HCT116 (cell line): Measurements from ENCODE around the gene KIF5A. TPM values are rescaled to one million over a fixed set of nuclear protein-coding genes. Genes with fewer than 3 reads are reported as not detected.

Experiments
- ATAC-seq: fragments of 200-7000 bp; cut with Tn5 transposase; 2 replicates; pipeline ENCODE4 v1.9.1; 2020; ENCODE audit warnings: mild to moderate bottlenecking, moderate library complexity
- BruUV-seq: library from RNA; stranded (reverse); fragments of 400-500 nt; replicated peaks from 2 replicates; lab custom pipeline; 2021; lab: Mats Ljungman, UMichigan
- CTCF ChIA-PET: fragments of 300-600 bp; sonication (Branson Sonifier 250); formaldehyde crosslinking; loops from one replicate; lab custom pipeline; 2021; ENCODE audit warnings: antibody characterized with exemption; lab: Charles Lee
- POLR2A ChIA-PET: fragments of 300-600, 350-600 bp; sonication (Branson Sonifier 250); formaldehyde crosslinking; loops from one replicate; lab custom pipeline; 2021; ENCODE audit warnings: antibody characterized with exemption; lab: Charles Lee
- RAD21 ChIA-PET, 2 experiments: fragments of 300-600 bp; sonication (Branson Sonifier 250); formaldehyde crosslinking; loops; one replicate each; lab custom pipeline; 2023; ENCODE audit warnings: low total read pairs in 2 of 2; ENCODE audit not compliant: uncharacterized antibody in 2 of 2, unreplicated experiment in 2 of 2, low non-redundant PET in 1 of 2; lab: Charles Lee
- DNase-seq: peaks from one replicate; pipeline ENCODE4 v3.0.0-alpha.2; 2010; ENCODE audit warnings: low read depth, low spot score
- H2AFZ ChIP-seq: fragments of 200-600 bp; shearing (Covaris generic), sonication (generic); 2 replicates; pipeline ENCODE4 v1.6.1; 2017; ENCODE audit warnings: low read depth, mixed run types, mixed read lengths, antibody characterized with exemption, low read length; ENCODE audit not compliant: poor library complexity, severe bottlenecking
- H3K27ac ChIP-seq: 2 replicates; pipeline ENCODE4 v1.5.1; 2012; ENCODE audit warnings: low read depth, low read length
- H3K27me3 ChIP-seq: fragments of 200-600 bp; sonication (generic); 2 replicates; pipeline ENCODE4 v1.6.1; 2016; ENCODE audit warnings: mixed run types, low read length, mixed read lengths; ENCODE audit not compliant: insufficient read depth
- H3K36me3 ChIP-seq, 2 experiments: fragments of 200-500 bp in 1 of 2; fragments of 200-600 bp in 1 of 2; sonication (Bioruptor generic) in 1 of 2; sonication (generic) in 1 of 2; 2 replicates each; pipeline versions ENCODE4 v1.5.1 to v1.6.1; 2014 to 2016; ENCODE audit warnings: low read length in 2 of 2, inconsistent platforms in 1 of 2, mixed read lengths in 1 of 2, mixed run types in 1 of 2; ENCODE audit not compliant: insufficient read depth in 2 of 2, control insufficient read depth in 1 of 2
- H3K4me1 ChIP-seq, 2 experiments: fragments of 200-600 bp in 1 of 2; sonication (generic) in 1 of 2; 2 replicates each; pipeline versions ENCODE4 v1.5.1 to v1.6.1; 2012 to 2017; ENCODE audit warnings: low read length in 2 of 2, inconsistent platforms in 1 of 2, mild to moderate bottlenecking in 1 of 2, mixed read lengths in 1 of 2, mixed run types in 1 of 2, moderate library complexity in 1 of 2; ENCODE audit not compliant: insufficient read depth in 2 of 2, control insufficient read depth in 1 of 2
- H3K4me2 ChIP-seq: fragments of 200-600 bp; sonication (generic); 2 replicates; pipeline ENCODE4 v1.6.1; 2017; ENCODE audit warnings: mixed run types, low read length, mixed read lengths
- H3K4me3 ChIP-seq, 2 experiments: fragments of 200-600 bp in 1 of 2; sonication (generic) in 1 of 2; replicated peaks in 1 of 2; 2 replicates each; pipeline ENCODE4 v1.5.1; 2011 to 2016; ENCODE audit warnings: low read length in 2 of 2, control low read depth in 1 of 2, low read depth in 1 of 2, mild to moderate bottlenecking in 1 of 2, mixed read lengths in 1 of 2, mixed run types in 1 of 2
- H3K79me2 ChIP-seq: fragments of 200-600 bp; sonication (generic); 2 replicates; pipeline ENCODE4 v1.6.1; 2017; ENCODE audit warnings: mild to moderate bottlenecking, mixed run types, low read length, moderate library complexity, mixed read lengths; ENCODE audit not compliant: insufficient read depth
- H3K9ac ChIP-seq: fragments of 200-600 bp; sonication (generic); 2 replicates; pipeline ENCODE4 v1.6.1; 2016; ENCODE audit warnings: low read length, mixed read lengths
- H3K9me2 ChIP-seq: fragments of 200-600 bp; sonication (generic), shearing (Covaris generic); 2 replicates; pipeline ENCODE4 v1.6.1; 2017; ENCODE audit warnings: mixed run types, mild to moderate bottlenecking, moderate library complexity; ENCODE audit not compliant: insufficient read depth
- H3K9me3 ChIP-seq, 2 experiments: fragments of 200-500 bp in 1 of 2; fragments of 200-600 bp in 1 of 2; sonication (Bioruptor generic) in 1 of 2; sonication (generic) in 1 of 2; 2 replicates each; pipeline ENCODE4 v1.6.1; 2014 to 2017; ENCODE audit warnings: low read length in 2 of 2, mixed read lengths in 2 of 2, inconsistent platforms in 1 of 2, low read depth in 1 of 2, mild to moderate bottlenecking in 1 of 2, mixed run types in 1 of 2, moderate library complexity in 1 of 2; ENCODE audit not compliant: control insufficient read depth in 1 of 2, insufficient read depth in 1 of 2
- H4K20me1 ChIP-seq: fragments of 200-600 bp; sonication (generic), shearing (Covaris generic); 2 replicates; pipeline ENCODE4 v1.6.1; 2017; ENCODE audit warnings: mixed run types, mild to moderate bottlenecking, moderate library complexity; ENCODE audit not compliant: insufficient read depth
- CBX3 ChIP-seq: IDR thresholded peaks from 2 replicates; pipeline ENCODE4 v1.6.1; 2012; ENCODE audit warnings: low read depth
- CEBPB ChIP-seq: IDR thresholded peaks from 2 replicates; pipeline ENCODE4 v1.6.1; 2012; ENCODE audit warnings: low read depth
- EGR1 ChIP-seq: IDR thresholded peaks from 2 replicates; pipeline ENCODE4 v1.6.1; 2012; ENCODE audit warnings: low read depth
- FOSL1 ChIP-seq: IDR thresholded peaks from 2 replicates; pipeline ENCODE4 v1.6.1; 2012; ENCODE audit warnings: low read depth
- JUND ChIP-seq: IDR thresholded peaks from 2 replicates; pipeline ENCODE4 v1.6.1; 2012
- POLR2A ChIP-seq: IDR thresholded peaks from 2 replicates; pipeline ENCODE4 v1.7.0; 2011; ENCODE audit warnings: borderline replicate concordance; ENCODE audit not compliant: insufficient read depth, insufficient read length; ENCODE audit errors: extremely low read depth
- SIN3A ChIP-seq: IDR thresholded peaks from 2 replicates; pipeline ENCODE4 v1.6.1; 2012; ENCODE audit warnings: low read depth
- SP1 ChIP-seq: IDR thresholded peaks from 2 replicates; pipeline ENCODE4 v1.6.1; 2012; ENCODE audit warnings: low read depth
- YY1 ChIP-seq: IDR thresholded peaks from 2 replicates; pipeline ENCODE4 v1.6.1; 2011; ENCODE audit warnings: low read length, low read depth, moderate library complexity, mild to moderate bottlenecking; ENCODE audit not compliant: insufficient replicate concordance; ENCODE audit errors: extremely low read depth
- ZFX ChIP-seq: fragments of 450-650 bp; IDR thresholded peaks from 2 replicates; pipeline ENCODE4 v1.6.1; 2017
- intact Hi-C: fragments of 100-400 bp; cut with micrococcal nuclease; formaldehyde crosslinking; loops from 2 replicates; pipeline ENCODE4 v1.10.0; 2022
- total RNA-seq: library from RNA; stranded (reverse); gene quantifications from one replicate; pipeline ENCODE4 v1.2.1, GENCODE V29; 2021; ENCODE audit not compliant: unreplicated experiment
- TF ChIP-seq, protein P1 (sequence below): IDR thresholded peaks from 2 replicates; pipeline ENCODE4 v1.6.1; 2012; ENCODE audit warnings: low read depth

KIF5A gene
- total RNA-seq, 1 experiment from 2014 or later, result 5.2 TPM

DNA sequence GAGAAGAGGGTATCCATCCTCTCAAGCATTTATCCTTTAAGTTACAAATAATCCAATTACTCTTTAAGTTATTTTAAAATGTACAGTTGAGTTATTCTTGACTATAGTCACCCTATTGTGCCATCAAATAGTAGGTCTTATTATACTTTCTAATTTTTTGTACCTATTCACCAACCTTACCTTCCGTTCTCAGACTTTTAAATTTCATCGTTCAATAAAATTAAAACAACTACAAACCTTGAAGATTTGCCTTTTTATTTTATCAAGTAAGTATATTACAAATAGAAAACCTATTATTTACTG lies 1.9 kb upstream of the KIF5A start:
- ChIA-PET POLR2A (no interaction called here), CTCF (no interaction called here), RAD21 (no interaction called here)
- H3K79me2 ChIP-seq, result peaks cover 24% of the 10 kb centered on the region
- 0 out of 2 replicates have a peak overlapping the region, but pooled peaks have one; percentile 76 for H3K4me2 ChIP-seq
- BruUV-seq, result no TSS peak
- no peak overlapping the region for H3K9ac ChIP-seq
- no peaks in the 10 kb centered on the region for H3K9me2 ChIP-seq
- TF ChIP-seq POLR2A, result no peak
- TF ChIP-seq SIN3A, result no peak
- no peak for TF ChIP-seq CEBPB
- TF ChIP-seq CBX3, result no peak
- TF ChIP-seq ZFX, result no peak
- TF ChIP-seq, protein P1, sequence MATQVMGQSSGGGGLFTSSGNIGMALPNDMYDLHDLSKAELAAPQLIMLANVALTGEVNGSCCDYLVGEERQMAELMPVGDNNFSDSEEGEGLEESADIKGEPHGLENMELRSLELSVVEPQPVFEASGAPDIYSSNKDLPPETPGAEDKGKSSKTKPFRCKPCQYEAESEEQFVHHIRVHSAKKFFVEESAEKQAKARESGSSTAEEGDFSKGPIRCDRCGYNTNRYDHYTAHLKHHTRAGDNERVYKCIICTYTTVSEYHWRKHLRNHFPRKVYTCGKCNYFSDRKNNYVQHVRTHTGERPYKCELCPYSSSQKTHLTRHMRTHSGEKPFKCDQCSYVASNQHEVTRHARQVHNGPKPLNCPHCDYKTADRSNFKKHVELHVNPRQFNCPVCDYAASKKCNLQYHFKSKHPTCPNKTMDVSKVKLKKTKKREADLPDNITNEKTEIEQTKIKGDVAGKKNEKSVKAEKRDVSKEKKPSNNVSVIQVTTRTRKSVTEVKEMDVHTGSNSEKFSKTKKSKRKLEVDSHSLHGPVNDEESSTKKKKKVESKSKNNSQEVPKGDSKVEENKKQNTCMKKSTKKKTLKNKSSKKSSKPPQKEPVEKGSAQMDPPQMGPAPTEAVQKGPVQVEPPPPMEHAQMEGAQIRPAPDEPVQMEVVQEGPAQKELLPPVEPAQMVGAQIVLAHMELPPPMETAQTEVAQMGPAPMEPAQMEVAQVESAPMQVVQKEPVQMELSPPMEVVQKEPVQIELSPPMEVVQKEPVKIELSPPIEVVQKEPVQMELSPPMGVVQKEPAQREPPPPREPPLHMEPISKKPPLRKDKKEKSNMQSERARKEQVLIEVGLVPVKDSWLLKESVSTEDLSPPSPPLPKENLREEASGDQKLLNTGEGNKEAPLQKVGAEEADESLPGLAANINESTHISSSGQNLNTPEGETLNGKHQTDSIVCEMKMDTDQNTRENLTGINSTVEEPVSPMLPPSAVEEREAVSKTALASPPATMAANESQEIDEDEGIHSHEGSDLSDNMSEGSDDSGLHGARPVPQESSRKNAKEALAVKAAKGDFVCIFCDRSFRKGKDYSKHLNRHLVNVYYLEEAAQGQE, result no peak
- no peak for TF ChIP-seq YY1
- TF ChIP-seq SP1, result no peak
- TF ChIP-seq JUND, result no peak
- no peaks in the 10 kb centered on the region for H3K9me3 ChIP-seq
- no peak overlapping the region for H3K4me3 ChIP-seq
- no peaks in the 10 kb centered on the region for H3K27me3 ChIP-seq
- no peak for ATAC-seq
- no peak overlapping the region for H3K27ac ChIP-seq
- peaks cover 9 to 36% of the 10 kb centered on the region in 2 experiments for H3K4me1 ChIP-seq
- DNase-seq, result no peak
- peaks cover 0 to 3% of the 10 kb centered on the region in 2 experiments; a peak in 1 of 4 replicates for H3K36me3 ChIP-seq
- no peaks in the 10 kb centered on the region for H4K20me1 ChIP-seq
- intact Hi-C loops, result no loop called here
- peak overlapping the region; percentile 100 for H2AFZ ChIP-seq

DNA sequence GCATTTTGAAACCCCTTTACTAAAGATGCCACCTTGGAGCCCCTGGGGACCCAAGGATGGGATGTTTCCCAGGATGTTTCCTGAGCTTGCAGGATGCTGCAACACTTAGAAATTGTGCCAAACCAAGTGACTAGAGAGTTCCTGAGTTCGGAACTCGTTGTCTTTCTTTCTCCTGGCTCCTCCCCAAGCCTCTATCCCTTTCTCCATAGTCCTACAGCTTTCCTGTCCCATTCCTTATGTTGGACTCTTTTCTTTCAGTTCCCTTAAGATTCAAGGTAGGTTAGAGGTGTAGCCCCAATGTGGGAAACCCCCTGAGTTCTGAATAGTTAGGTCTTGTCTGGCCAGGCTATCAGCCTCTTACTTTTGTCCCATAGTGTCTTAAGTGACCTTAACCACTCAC lies 1.4 kb upstream of the KIF5A start:
- Histone ChIP-seq H2AFZ (no peak overlapping the region), H3K27ac (no peak overlapping the region), H3K4me1 (peaks cover 9 to 37% of the 10 kb centered on the region in 2 experiments), H3K27me3 (no peaks in the 10 kb centered on the region), H3K9ac (no peak overlapping the region), H3K4me3 (no peak overlapping the region), H3K79me2 (peaks cover 24% of the 10 kb centered on the region), H3K9me3 (no peaks in the 10 kb centered on the region), H3K36me3 (peaks cover 0 to 3% of the 10 kb centered on the region in 2 experiments; a peak in 1 of 4 replicates), H3K4me2 (no peak overlapping the region), H3K9me2 (no peaks in the 10 kb centered on the region), H4K20me1 (no peaks in the 10 kb centered on the region)
- DNase-seq (no peak), ATAC-seq (no peak)
- no TSS peak for BruUV-seq
- ChIA-PET RAD21 (no interaction called here), CTCF (no interaction called here), POLR2A (no interaction called here)
- intact Hi-C loops, result no loop called here
- no peak for TF ChIP-seq FOSL1
- no peak for TF ChIP-seq EGR1
- TF ChIP-seq JUND, result no peak
- TF ChIP-seq YY1, result no peak
